HG03469 (cell line): ENCODE results near the gene ATP8B4.

Experiments
- ATAC-seq: cut with Tn5 transposase; IDR thresholded peaks from one replicate; pipeline ENCODE4 v1.9.1; 2021; ENCODE audit warnings: mild to moderate bottlenecking, moderate library complexity, moderate number of reproducible peaks; ENCODE audit not compliant: unreplicated experiment

ATP8B4 gene

GRCh38 chr15:50024281-50024680 is 94.8 kb downstream of the ATP8B4 start:
- no peak for ATAC-seq

- no peak for ATAC-seq
Measured at GRCh38 chr15:50018491-50018890, 100.5 kb downstream of the ATP8B4 start.

GRCh38 chr15:50017522-50017921 is 101.5 kb downstream of the ATP8B4 start:
- ATAC-seq = no peak

- no peak for ATAC-seq
Measured at GRCh38 chr15:50016951-50017350, 102.1 kb downstream of the ATP8B4 start.

GRCh38 chr15:50012790-50013189 is 106.2 kb downstream of the ATP8B4 start:
- no peak for ATAC-seq

- ATAC-seq = no peak
Measured at GRCh38 chr15:50009634-50010033, 109.4 kb downstream of the ATP8B4 start.

- ATAC-seq = peak; percentile 99
Measured at GRCh38 chr15:50003786-50004334, 115.2 kb downstream of the ATP8B4 start.

- ATAC-seq = no peak
Measured at GRCh38 chr15:49991587-49991986, 127.4 kb downstream of the ATP8B4 start.

GRCh38 chr15:49990835-49991545 is 128.0 kb downstream of the ATP8B4 start:
- no peak for ATAC-seq

- no peak for ATAC-seq
Measured at GRCh38 chr15:49989498-49989897, 129.5 kb downstream of the ATP8B4 start.

GRCh38 chr15:49988766-49989165 is 130.3 kb downstream of the ATP8B4 start:
- no peak for ATAC-seq

GRCh38 chr15:49987896-49988295 is 131.1 kb downstream of the ATP8B4 start:
- no peak for ATAC-seq

GRCh38 chr15:49987198-49987785 is 131.7 kb downstream of the ATP8B4 start:
- ATAC-seq = no peak

- no peak for ATAC-seq
Measured at GRCh38 chr15:49986326-49986725, 132.7 kb downstream of the ATP8B4 start.

- no peak for ATAC-seq
Measured at GRCh38 chr15:49985463-49985862, 133.6 kb downstream of the ATP8B4 start.

- no peak for ATAC-seq
Measured at GRCh38 chr15:49984436-49984835, 134.6 kb downstream of the ATP8B4 start.

GRCh38 chr15:49982584-49982983 is 136.4 kb downstream of the ATP8B4 start:
- no peak for ATAC-seq

- no peak for ATAC-seq
Measured at GRCh38 chr15:49979705-49980382, 139.2 kb downstream of the ATP8B4 start.

- ATAC-seq = no peak
Measured at GRCh38 chr15:49978121-49978520, 140.9 kb downstream of the ATP8B4 start.

- no peak for ATAC-seq
Measured at GRCh38 chr15:49977306-49977705, 141.7 kb downstream of the ATP8B4 start.

- ATAC-seq = no peak
Measured at GRCh38 chr15:49964551-49964950, 154.5 kb downstream of the ATP8B4 start.

- no peak for ATAC-seq
Measured at GRCh38 chr15:49964061-49964460, 155.0 kb downstream of the ATP8B4 start.
